HepG2 (cell line): Measurements from ENCODE around the gene EPDR1. TPM values are rescaled to one million over a fixed set of nuclear protein-coding genes. Genes with fewer than 3 reads are reported as not detected.

ENCODE experiments used
- DNMT1 ChIP-seq: sonication (generic); formaldehyde crosslinking; IDR thresholded peaks from 2 replicates; pipeline ENCODE4 v1.5.1; 2020; ENCODE audit warnings: mild to moderate bottlenecking, missing genetic modification reagents
- HES4 ChIP-seq: sonication (generic); formaldehyde crosslinking; IDR thresholded peaks from 2 replicates; pipeline ENCODE4 v1.9.0; 2021; ENCODE audit warnings: mild to moderate bottlenecking, missing genetic modification reagents, borderline replicate concordance
- HOXA9 ChIP-seq: sonication (generic); formaldehyde crosslinking; IDR thresholded peaks from 2 replicates; pipeline ENCODE4 v1.8.1; 2022; ENCODE audit warnings: missing genetic modification reagents, mild to moderate bottlenecking, moderate library complexity, borderline replicate concordance
- ISL2 ChIP-seq: sonication (generic); formaldehyde crosslinking; IDR thresholded peaks from 2 replicates; pipeline ENCODE4 v1.5.0; 2020; ENCODE audit warnings: missing genetic modification reagents
- KAT7 ChIP-seq: IDR thresholded peaks from 2 replicates; pipeline ENCODE4 v1.6.1; 2018; ENCODE audit warnings: borderline replicate concordance, missing compliant biosample characterization
- MIXL1 ChIP-seq: IDR thresholded peaks from 2 replicates; pipeline ENCODE4 v1.6.1; 2016
- RARA ChIP-seq: IDR thresholded peaks from 2 replicates; pipeline ENCODE4 v1.6.1; 2016; ENCODE audit warnings: missing genetic modification reagents, missing compliant biosample characterization
- RFX1 ChIP-seq: fragments of 450-650 bp; IDR thresholded peaks from 2 replicates; pipeline ENCODE4 v1.6.1; 2017
- UBTF ChIP-seq: sonication (generic); formaldehyde crosslinking; IDR thresholded peaks from 2 replicates; pipeline ENCODE4 v1.4.0; 2020; ENCODE audit warnings: mild to moderate bottlenecking, missing genetic modification reagents
- ZFP1 ChIP-seq: IDR thresholded peaks from 2 replicates; pipeline ENCODE4 v1.6.1; 2016
- ZNF263 ChIP-seq: sonication (generic); formaldehyde crosslinking; IDR thresholded peaks from 2 replicates; pipeline ENCODE4 v1.4.0; 2020; ENCODE audit warnings: missing genetic modification reagents
- ZNF784 ChIP-seq: sonication (generic); formaldehyde crosslinking; IDR thresholded peaks from 2 replicates; pipeline ENCODE4 v1.5.1; 2020; ENCODE audit warnings: missing genetic modification reagents, mild to moderate bottlenecking, borderline replicate concordance
- polyA plus RNA-seq, 8 experiments: library from polyadenylated mRNA; depleted of rRNA in 3 of 8; stranded (reverse) in 7 of 8; unstranded in 1 of 8; fragments of >200 nt; fragmentation: Illumina TruSeq in 4 of 8; extraction: Trizol in 4 of 8; gene quantifications; 2 replicates each; pipeline versions ENCODE4 v1.2.1 to v1.2.3, GENCODE V29; 2011 to 2016; ENCODE audit warnings: low read depth in 4 of 8, missing spikeins in 1 of 8, mixed read lengths in 1 of 8; ENCODE audit not compliant: insufficient read depth in 1 of 8
- total RNA-seq, 5 experiments: library from RNA; depleted of rRNA; stranded (reverse); fragments of >200 nt; fragmentation: Illumina TruSeq; extraction: Trizol; gene quantifications; 2 replicates each; pipeline ENCODE4 v1.2.3, GENCODE V29; 2016; ENCODE audit warnings: low read depth in 1 of 5
- TF ChIP-seq, protein P1 (sequence below): sonication (generic); formaldehyde crosslinking; IDR thresholded peaks from 2 replicates; pipeline ENCODE4 v1.4.0; 2020; ENCODE audit warnings: mild to moderate bottlenecking, low read depth, missing genetic modification reagents
- TF ChIP-seq, protein P2 (sequence below): IDR thresholded peaks from 2 replicates; pipeline ENCODE4 v1.6.1; 2016; ENCODE audit warnings: low read depth, control low read depth
- TF ChIP-seq, protein P3 (sequence below): sonication (generic); formaldehyde crosslinking; IDR thresholded peaks from 2 replicates; pipeline ENCODE4 v1.9.0; 2021; ENCODE audit warnings: mild to moderate bottlenecking, missing genetic modification reagents

The EPDR1 gene
- total and polyA plus RNA-seq, 2 of the 13 experiments (the other 11 are each of a cell fraction or from before 2014, with no cell fraction given) = 38.3 to 50.2 TPM

DNA sequence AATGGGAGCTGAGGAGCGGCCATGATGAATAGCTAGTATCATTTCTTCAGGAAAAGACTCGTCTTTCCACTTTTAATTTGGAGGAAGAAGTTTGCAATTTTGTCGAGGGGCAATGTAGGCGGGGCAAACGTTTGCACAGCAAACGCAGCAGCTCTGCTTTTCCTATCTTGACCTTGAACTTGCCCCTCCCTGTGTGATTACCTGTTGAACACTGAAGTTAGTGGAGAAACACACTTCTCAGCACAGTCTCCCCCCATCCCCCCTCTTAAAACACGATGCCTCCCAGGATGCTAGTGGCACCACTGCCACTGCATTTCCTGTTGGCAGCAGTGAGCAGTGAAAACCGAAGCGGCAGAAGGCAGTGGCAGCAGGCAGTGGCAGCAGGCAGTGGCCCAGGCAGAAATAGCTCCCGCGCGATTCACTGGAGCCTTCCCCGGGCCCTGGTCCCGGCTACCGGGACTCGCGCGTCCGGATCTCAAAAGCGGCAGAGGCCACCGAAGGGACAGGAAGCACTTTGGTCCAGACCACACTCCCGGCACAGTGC, at the start of gene EPDR1 (continued):
- TF ChIP-seq, protein P1, sequence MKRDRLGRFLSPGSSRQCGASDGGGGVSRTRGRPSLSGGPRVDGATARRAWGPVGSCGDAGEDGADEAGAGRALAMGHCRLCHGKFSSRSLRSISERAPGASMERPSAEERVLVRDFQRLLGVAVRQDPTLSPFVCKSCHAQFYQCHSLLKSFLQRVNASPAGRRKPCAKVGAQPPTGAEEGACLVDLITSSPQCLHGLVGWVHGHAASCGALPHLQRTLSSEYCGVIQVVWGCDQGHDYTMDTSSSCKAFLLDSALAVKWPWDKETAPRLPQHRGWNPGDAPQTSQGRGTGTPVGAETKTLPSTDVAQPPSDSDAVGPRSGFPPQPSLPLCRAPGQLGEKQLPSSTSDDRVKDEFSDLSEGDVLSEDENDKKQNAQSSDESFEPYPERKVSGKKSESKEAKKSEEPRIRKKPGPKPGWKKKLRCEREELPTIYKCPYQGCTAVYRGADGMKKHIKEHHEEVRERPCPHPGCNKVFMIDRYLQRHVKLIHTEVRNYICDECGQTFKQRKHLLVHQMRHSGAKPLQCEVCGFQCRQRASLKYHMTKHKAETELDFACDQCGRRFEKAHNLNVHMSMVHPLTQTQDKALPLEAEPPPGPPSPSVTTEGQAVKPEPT (CRISPR knock-in tag) = no peak
- no peak for TF ChIP-seq ZFP1 (CRISPR knock-in tag)
- no peak for TF ChIP-seq ZNF784 (CRISPR knock-in tag)
- no peak for TF ChIP-seq DNMT1 (CRISPR knock-in tag)
- TF ChIP-seq MIXL1 (CRISPR knock-in tag) = no peak
- no peak for TF ChIP-seq KAT7 (CRISPR knock-in tag)
- no peak for TF ChIP-seq ZNF263 (CRISPR knock-in tag)
- TF ChIP-seq RFX1 = no peak
- no peak for TF ChIP-seq HOXA9 (CRISPR knock-in tag)
- TF ChIP-seq ISL2 (CRISPR knock-in tag) = no peak
- no peak for TF ChIP-seq HES4 (CRISPR knock-in tag)
- TF ChIP-seq, protein P2, sequence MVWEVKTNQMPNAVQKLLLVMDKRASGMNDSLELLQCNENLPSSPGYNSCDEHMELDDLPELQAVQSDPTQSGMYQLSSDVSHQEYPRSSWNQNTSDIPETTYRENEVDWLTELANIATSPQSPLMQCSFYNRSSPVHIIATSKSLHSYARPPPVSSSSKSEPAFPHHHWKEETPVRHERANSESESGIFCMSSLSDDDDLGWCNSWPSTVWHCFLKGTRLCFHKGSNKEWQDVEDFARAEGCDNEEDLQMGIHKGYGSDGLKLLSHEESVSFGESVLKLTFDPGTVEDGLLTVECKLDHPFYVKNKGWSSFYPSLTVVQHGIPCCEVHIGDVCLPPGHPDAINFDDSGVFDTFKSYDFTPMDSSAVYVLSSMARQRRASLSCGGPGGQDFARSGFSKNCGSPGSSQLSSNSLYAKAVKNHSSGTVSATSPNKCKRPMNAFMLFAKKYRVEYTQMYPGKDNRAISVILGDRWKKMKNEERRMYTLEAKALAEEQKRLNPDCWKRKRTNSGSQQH (CRISPR knock-in tag) = no peak
- peak; percentile 11; the same call in 1 of the 2 replicates for TF ChIP-seq RARA
- TF ChIP-seq, protein P3, sequence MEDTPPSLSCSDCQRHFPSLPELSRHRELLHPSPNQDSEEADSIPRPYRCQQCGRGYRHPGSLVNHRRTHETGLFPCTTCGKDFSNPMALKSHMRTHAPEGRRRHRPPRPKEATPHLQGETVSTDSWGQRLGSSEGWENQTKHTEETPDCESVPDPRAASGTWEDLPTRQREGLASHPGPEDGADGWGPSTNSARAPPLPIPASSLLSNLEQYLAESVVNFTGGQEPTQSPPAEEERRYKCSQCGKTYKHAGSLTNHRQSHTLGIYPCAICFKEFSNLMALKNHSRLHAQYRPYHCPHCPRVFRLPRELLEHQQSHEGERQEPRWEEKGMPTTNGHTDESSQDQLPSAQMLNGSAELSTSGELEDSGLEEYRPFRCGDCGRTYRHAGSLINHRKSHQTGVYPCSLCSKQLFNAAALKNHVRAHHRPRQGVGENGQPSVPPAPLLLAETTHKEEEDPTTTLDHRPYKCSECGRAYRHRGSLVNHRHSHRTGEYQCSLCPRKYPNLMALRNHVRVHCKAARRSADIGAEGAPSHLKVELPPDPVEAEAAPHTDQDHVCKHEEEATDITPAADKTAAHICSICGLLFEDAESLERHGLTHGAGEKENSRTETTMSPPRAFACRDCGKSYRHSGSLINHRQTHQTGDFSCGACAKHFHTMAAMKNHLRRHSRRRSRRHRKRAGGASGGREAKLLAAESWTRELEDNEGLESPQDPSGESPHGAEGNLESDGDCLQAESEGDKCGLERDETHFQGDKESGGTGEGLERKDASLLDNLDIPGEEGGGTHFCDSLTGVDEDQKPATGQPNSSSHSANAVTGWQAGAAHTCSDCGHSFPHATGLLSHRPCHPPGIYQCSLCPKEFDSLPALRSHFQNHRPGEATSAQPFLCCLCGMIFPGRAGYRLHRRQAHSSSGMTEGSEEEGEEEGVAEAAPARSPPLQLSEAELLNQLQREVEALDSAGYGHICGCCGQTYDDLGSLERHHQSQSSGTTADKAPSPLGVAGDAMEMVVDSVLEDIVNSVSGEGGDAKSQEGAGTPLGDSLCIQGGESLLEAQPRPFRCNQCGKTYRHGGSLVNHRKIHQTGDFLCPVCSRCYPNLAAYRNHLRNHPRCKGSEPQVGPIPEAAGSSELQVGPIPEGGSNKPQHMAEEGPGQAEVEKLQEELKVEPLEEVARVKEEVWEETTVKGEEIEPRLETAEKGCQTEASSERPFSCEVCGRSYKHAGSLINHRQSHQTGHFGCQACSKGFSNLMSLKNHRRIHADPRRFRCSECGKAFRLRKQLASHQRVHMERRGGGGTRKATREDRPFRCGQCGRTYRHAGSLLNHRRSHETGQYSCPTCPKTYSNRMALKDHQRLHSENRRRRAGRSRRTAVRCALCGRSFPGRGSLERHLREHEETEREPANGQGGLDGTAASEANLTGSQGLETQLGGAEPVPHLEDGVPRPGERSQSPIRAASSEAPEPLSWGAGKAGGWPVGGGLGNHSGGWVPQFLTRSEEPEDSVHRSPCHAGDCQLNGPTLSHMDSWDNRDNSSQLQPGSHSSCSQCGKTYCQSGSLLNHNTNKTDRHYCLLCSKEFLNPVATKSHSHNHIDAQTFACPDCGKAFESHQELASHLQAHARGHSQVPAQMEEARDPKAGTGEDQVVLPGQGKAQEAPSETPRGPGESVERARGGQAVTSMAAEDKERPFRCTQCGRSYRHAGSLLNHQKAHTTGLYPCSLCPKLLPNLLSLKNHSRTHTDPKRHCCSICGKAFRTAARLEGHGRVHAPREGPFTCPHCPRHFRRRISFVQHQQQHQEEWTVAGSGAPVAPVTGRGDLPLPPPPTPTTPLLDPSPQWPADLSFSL = no peak
- no peak for TF ChIP-seq UBTF
